Right ventricle myocardium superior (tissue), 1 donor: ENCODE results near the gene RGS19. TPM values are rescaled to one million over a fixed set of nuclear protein-coding genes. Genes with fewer than 3 reads are reported as not detected.

Source experiments
- ATAC-seq: fragments of 200-7000 bp; cut with Tn5 transposase; one replicate; pipeline ENCODE4 v1.9.1; 2020; ENCODE audit warnings: mild to moderate bottlenecking; ENCODE audit not compliant: poor library complexity
- DNase-seq: peaks from one replicate; pipeline ENCODE4 v3.0.0-alpha.2; 2020
- intact Hi-C: fragments of 100-400 bp; cut with DNase I; formaldehyde crosslinking; loops from one replicate; pipeline ENCODE4 v1.11.2; 2022
- total RNA-seq: library from RNA; stranded (reverse); fragmentation: NEBNext Ultra II Directional; extraction: Animal tissue kit (Norgen Biotek cat#: 25700); gene quantifications from one replicate; pipeline ENCODE4 v1.2.1, GENCODE V29; 2021
- donor health status: DM: no; HTN: yes; CAD: no; lungs with severe emphysema.

Gene RGS19
- total RNA-seq, 1 donor from 2014 or later: 6.7 TPM

DNA sequence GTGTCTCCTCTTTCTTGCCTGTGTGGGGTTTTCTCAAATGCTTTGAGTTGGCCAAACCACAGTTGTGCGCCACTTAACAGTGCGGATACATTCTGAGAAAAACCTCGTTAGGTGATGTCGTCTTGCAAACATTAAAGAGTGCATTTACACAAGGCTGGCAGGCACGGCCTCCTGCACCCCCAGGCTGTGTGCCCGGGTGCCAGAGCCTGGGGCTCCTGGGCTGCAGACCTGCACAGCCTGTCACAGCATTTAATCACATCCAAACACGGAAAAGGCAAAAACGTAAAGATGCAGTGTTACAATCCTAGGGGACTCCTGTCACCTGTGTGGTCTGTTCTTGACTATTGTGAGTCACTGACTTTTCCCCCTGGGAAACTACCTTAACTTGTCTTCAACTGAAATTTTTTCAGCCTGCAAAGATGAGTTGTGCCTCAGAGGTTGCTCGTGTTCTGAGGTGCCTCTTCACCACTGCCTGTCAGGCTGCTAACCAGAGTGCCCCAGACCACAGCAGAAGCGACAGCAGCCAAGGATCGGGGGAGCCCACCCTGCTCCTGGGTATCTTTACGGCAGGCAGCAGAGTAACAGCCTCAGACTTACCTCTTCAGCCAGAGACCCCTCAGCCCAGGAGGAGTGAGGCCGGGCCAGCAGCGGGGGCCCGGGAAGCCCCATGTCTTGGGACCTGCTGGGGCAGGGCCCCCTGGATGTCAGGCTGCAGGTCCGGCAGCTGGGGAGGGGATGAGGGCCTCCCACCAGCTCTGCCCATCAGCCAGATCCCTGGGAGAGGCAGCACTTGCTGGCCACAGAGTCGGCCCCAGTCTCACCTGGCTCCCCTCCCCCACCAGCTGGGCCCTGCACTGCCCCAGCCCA is 44.0 kb downstream of the RGS19 start:
- DNase-seq: no peak
- intact Hi-C loops: no loop called here
- no peak for ATAC-seq

DNA sequence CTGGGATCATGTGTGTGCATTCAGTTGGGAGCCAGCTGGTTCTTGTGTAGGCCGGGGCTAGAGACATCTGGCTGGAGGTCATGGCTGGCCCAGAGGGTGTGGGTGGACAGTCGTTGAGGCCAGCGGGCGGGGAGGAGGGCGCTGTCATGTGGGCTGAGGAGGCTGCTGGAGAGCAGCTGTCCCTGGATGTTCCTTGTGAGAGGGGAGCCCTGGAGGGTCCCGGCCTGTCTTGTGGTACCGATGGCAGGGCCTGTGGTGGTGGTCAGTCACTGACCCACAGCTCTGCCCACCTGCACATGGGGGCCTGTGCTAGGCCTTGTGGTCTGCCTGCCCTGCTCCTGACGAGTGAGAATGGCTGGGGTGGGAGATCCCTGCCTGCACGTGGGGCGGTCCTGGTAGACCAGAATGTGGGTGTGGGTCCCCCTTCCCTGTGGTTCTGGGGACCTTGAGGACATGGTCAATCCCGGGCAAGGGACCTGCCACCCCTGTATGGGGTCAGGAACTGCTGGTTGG is 45.3 kb downstream of the RGS19 start:
- DNase-seq (peak; percentile 68), ATAC-seq (peak; percentile 38)
- intact Hi-C loops: no loop called here

DNA sequence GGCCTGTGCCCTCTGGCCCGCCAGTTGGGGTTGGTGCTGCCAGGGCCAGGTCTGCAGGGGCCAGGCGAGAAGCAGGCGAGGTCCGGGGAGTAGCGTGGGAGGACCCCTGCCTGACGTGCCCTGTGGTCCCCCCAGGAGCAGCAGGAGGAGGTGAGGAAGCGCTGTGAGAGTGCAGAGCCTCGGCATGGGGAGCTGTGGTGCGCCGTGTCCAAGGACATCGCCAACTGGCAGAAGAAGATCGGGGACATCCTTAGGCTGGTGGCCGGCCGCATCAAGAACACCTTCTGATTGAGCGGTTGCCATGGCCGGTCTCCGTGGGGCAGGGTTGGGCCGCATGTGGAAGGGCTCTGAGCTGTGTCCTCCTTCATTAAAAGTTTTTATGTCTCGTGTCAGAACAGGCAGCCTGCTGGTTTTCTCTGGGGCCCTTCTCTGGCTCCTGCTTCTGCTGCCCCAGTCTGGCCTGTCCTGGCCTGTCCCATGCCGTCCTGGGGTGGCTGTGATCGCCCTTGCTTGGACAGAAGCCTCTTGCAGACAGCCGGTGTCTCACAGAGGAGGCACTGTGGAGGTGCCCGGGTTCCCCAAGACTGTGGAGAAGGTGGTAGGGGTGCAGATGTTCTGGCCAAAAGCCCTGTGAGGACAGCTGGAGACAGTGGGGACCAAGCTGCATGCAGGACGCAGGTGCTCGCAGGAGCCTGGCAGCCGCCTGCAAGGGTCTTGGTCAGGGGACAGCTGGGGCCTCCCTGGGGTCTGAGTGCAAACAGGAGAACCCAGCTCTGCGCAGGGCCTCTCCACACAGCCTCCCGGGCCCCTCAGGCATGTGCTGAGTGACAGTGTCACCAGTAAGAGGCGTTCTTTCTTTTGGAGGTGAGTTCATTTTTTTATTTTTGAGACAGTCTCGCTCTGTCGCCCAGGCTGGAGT is 46.4 kb downstream of the RGS19 start:
- intact Hi-C loops: no loop called here
- ATAC-seq (no peak), DNase-seq (no peak)

DNA sequence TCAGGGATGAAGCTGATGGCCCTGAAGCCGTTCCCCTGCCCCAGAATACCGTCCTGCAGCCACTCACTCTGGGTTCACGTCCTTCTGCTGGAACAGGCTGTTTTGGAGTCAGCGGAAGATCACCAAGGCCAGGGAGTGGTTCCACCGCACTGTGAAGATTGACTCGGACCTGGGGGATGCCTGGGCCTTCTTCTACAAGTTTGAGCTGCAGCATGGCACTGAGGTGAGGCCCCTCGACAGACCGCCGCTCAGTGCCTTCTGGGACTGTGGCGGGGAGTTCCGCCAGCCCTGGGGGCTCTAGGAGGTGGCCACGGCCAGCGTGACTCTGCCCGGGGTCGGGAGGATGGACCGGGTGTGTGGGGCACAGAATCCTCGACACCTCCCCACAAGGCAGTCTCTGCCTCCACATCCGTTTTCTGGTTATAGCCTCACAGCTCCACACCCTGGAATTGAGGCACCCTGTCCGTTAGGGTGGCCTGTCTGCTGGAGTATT is 47.5 kb downstream of the RGS19 start:
- intact Hi-C loops: no loop called here

DNA sequence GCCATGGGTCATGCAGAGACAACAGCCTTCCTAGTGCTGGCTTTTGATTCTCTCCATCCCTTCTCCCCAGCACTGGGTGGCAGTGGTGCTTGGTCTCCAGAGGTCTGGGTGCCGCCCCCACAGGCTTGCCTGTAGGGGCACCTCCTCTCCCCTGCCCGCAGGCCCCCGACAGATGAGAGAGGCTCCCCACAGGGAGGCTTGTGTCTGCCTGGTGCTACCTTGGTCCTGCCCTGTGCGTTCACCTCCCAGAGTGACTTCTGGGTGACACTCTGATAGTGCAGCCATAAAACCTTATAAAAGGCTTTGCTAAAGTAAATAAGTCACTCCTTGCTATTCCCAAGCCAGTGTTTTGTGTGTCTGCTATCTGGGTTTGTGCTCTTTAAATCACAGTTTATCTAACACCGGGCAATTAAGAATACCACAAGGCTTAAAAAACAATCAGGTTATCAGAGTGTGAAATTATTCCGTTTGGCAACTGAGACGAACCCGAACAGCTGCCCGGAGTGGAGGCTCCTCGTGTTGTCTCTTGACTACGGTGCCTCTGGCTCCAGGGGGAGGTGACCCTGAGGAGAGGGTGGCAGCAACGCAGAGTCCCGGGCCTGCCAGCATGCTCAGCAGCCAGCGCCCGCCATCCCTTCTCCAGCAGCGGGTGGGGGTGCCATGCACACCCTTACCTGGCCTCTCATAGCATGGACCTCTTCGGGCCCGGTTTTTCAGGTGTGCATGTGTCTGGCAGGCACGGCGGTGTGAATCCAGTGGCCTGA is 48.8 kb downstream of the RGS19 start:
- DNase-seq: no peak
- intact Hi-C loops: no loop called here

More for the DNA sequence above, 47.5 kb downstream of the RGS19 start:
- ATAC-seq (no peak), DNase-seq (no peak)

DNA sequence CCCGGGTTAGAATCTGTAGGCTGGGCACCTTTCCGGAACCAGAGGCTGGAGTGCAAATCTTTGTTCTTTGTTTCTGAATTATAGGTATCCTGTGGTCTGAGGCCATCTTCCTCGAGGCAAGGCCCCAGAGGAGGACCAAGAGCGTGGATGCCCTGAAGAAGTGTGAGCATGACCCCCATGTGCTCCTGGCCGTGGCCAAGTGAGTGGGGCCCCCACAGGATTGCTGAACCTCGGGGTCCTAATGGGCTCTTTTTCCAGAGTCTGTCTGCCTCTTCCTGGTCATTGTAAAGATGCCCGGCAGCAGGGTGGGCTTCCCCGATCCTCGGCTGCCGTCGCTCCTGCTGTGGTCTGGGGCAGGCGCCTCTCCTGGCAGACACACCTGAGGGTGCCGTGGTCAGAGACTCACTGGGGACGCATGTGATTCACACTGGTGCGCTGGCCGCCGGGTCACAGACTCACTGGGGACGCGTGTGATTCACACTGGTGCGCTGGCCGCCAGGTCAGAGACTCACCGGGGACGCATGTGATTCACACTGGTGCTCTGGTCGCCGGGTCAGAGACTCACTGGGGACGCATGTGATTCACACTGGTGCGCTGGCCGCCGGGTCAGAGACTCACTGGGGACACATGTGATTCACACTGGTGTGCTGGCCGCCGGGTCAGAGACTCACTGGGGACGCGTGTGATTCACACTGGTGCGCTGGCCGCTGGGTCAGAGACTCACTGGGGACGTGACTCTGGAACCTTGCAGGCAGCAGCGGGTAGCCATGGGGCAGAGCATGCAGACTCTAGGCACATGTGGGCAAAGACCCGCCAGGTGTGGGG is 49.8 kb downstream of the RGS19 start:
- ATAC-seq (no peak), DNase-seq (no peak)
- intact Hi-C loops: no loop called here

More for the DNA sequence above, 48.8 kb downstream of the RGS19 start:
- no peak for ATAC-seq

DNA sequence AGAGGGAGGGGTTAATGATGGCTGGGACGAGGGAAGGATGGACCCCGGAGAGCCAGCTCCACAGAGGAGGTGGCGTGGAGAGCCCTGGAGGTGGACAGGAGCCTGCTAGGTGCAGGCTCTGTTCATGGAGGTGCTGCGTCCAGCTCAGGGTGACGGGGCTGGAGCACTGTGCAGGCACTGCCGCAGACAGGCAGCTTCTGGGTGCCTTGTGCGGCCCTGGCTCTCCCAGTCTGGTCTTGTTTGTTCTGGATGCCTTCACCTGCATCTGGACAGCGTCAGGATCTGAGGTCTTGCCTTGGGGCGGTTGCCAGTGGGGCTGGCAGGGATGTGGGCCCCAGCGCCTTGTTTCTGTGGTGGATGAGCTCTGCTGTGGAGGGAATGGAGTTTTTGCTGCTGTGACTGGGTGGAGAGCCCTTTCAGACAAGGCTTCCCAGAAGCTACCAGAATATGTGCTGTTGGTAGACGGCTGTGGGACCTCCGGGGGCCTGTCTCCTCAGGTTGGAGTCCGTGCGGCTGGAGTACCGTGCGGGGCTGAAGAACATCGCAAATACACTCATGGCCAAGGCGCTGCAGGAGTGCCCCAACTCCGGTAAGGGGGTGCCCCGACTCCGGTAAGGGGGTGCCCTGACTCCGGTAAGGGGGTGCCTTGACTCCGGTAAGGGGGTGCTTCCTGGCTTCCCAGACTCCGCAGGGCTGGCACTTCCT is 51.2 kb downstream of the RGS19 start:
- ATAC-seq (no peak), DNase-seq (no peak)
- intact Hi-C loops: no loop called here

DNA sequence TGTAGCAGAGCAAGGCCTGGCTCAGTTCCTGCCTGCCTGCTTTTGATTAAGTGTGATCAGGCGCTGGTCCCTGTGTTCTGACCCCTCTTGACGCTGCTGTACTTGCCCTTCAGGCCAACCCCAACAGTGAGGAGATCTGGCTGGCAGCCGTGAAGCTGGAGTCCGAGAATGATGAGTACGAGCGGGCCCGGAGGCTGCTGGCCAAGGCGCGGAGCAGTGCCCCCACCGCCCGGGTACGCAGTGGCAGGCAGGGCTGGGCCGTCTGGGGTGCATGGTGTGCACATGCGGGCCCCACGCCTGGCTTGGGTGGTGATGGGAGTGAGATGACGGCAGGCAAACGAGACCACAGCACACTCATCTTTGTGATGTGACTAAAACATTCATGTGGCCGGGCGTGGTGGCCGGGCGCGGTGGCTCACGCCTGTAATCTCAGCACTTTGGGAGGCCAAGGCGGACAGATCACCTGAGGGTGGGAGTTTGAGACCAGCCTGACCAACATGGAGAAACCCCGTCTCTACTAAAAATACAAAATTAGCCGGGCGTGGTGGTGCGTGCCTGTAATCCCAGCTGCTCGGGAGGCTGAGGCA is 53.4 kb downstream of the RGS19 start:
- no peak for DNase-seq
- ATAC-seq: no peak
- intact Hi-C loops: no loop called here

DNA sequence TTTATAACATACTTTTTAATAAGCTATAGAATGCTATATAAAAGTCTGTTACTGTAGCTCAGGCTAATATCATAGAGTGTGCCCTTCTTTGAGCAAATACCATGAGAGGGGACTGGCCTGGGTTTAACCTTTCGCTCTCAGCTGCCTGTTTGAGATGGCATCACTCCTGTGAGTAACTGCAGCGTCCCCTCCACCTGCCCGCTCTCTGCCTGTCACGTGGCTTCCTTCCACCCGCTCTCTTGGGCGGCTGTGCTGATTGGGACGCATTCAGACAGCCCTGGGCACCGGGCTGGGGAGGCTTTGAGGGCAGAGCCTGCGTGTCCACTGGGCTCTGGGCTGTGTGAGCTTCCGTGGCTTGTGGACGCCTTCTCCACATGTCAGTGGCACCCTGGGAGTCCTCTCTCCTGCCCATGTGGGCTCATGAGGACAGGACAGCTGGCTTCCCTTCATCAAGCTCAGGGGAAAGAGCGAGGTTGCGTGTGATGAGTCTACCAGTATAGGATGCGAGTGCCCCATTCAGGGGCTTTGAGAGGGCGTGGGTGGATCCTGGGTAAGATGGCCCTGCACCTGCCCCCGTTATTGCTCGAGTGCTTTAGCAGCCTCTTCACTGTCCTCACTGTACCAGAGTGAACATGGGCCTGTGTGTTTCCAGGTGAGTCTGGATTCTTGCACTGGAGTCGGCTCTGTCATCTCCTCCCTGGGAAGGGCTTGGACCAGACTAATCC is 54.1 kb downstream of the RGS19 start:
- intact Hi-C loops: no loop called here
- DNase-seq: no peak
- no peak for ATAC-seq

DNA sequence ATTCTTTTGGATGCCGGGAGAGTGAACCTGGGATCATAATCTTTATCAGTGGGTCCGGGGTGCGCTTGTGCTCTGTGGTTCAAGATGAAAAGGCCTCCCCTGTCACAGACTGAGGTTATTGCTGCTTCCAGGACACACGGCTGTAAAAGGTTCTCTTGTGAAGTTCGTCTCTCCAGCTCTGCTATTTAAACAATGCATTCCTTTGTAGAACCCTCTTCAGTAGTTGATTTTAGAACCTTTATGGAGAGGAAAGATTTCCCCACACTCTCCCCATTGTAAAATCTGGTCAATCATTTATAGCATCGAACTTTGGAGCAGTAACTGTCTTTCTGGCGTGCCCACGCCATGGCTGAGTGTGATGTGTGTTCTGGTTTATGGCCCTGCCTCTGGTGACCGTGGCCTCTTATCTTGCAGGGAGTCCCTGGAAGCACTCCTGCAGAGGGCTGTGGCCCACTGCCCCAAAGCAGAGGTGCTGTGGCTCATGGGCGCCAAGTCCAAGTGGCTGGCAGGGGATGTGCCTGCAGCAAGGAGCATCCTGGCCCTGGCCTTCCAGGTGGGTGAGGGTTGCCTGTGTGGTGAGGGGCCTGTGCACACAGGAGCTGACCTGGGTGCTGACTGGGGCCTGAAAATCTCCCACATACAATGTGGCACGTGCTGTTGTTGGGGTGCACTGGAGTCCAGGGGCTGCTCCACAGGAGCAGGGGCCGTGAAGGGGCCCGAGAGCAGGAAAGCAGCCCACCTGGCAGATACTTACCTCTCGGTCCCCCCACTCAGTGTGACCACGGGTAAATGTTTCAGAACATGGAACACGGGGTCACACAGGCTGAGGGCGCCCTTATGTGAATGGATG is 55.0 kb downstream of the RGS19 start:
- intact Hi-C loops: no loop called here
- ATAC-seq (no peak), DNase-seq (no peak)

DNA sequence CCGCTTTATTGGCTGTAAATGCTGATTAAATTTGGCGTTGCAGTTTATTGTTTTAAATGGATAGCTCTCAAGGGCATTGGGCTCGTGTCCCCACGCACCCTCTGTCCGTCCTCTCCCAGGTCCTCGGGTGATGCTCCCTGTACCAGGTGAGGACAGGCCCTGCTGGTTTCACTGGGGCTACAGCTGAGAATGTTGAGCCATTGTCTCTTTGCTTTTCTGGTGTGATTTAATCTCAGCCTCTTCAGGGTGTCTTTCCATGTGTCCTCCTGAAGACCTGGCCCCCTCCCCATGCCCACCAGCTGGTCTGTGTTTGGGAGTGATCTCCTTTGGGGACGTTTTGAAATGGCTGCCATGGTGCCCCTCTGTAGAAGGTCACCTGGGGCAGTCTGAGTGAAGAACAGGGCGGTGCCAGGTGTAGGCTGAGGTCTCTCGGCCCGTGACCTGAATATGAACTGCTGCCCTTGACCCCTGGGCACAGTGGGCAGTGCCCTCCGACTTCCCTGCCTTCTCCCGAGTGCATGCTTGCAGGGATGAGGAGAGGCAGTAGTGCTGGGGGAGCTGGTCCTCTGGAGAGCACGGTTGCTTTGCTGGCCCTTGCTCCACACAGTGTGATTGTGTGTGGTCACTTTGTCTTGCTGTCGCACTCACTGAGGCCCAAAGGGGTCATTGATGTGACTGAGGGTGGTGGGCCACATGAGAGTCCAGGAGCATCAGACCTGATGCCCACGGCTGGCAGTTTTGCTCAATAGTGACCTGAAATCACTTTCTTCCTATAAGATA is 55.8 kb downstream of the RGS19 start:
- DNase-seq: no peak
- intact Hi-C loops: no loop called here
- no peak for ATAC-seq
